Gastroesophageal sphincter (tissue), 4 donors: Measurements from ENCODE around the gene ARNT2. TPM values are rescaled to one million over a fixed set of nuclear protein-coding genes. Genes with fewer than 3 reads are reported as not detected.

Experiments used
- ATAC-seq: fragments of 150-250 bp; one replicate; pipeline ENCODE4 v1.9.1; 2016; ENCODE audit warnings: mild to moderate bottlenecking, moderate library complexity
- H3K27ac ChIP-seq, 4 donors: fragments of 200-600 bp; sonication (generic) in 3 of 4; 1 replicate in 3 of 4; 2 replicates in 1 of 4; pipeline ENCODE4 v1.5.1; 2016 to 2019
- H3K27me3 ChIP-seq: fragments of 200-600 bp; sonication (generic); one replicate; pipeline ENCODE4 v1.5.1; 2019
- H3K36me3 ChIP-seq, 2 donors: fragments of 200-600 bp; sonication (generic); one replicate each; pipeline ENCODE4 v1.5.1; 2019; ENCODE audit warnings: control low read depth in 1 of 2
- H3K4me1 ChIP-seq, 3 donors: fragments of 200-600 bp; sonication (generic); 1 replicate in 2 of 3; 2 replicates in 1 of 3; pipeline ENCODE4 v1.5.1; 2016 to 2019; ENCODE audit warnings: control low read depth in 2 of 3
- H3K4me3 ChIP-seq, 2 donors: fragments of 200-600 bp; sonication (generic); one replicate each; pipeline ENCODE4 v1.5.1; 2019; ENCODE audit warnings: mild to moderate bottlenecking in 1 of 2, moderate library complexity in 1 of 2
- H3K9me3 ChIP-seq, 3 donors: fragments of 200-600 bp; sonication (generic); one replicate each; pipeline ENCODE4 v1.5.1; 2017 to 2019; ENCODE audit warnings: control low read depth in 2 of 3
- EP300 ChIP-seq: sonication (generic); formaldehyde crosslinking; IDR thresholded peaks from one replicate; pipeline ENCODE4 v1.6.1; 2017; ENCODE audit warnings: antibody characterized with exemption, mild to moderate bottlenecking
- POLR2A ChIP-seq, 2 donors: fragments of 450-650 bp; IDR thresholded peaks; one replicate each; pipeline ENCODE4 v1.6.1; 2017; ENCODE audit warnings: antibody characterized with exemption in 2 of 2, mild to moderate bottlenecking in 2 of 2, moderate library complexity in 1 of 2
- POLR2AphosphoS5 ChIP-seq: sonication (generic); formaldehyde crosslinking; IDR thresholded peaks from one replicate; pipeline ENCODE4 v1.6.1; 2017; ENCODE audit warnings: antibody characterized with exemption
- WGBS, 2 donors: methylation state at CpG; one replicate each; pipeline ENCODE4 v1.1.5; 2018; ENCODE audit warnings: low coverage in 1 of 2; 5-methylcytosine and 5-hydroxymethylcytosine counted together
- total RNA-seq, 4 donors: library from RNA; depleted of rRNA; stranded (reverse); fragments of >200 nt; gene quantifications; one replicate each; pipeline ENCODE4 v1.1.0, GENCODE V29; 2016
- TF ChIP-seq, protein P1 (sequence below), 4 experiments: fragments of 200-600 bp in 2 of 4; fragments of 450-650 bp in 2 of 4; sonication (generic) in 1 of 4; IDR thresholded peaks; one replicate each; pipeline ENCODE4 v1.5.1; 2017 to 2019; ENCODE audit warnings: antibody characterized with exemption in 4 of 4, mild to moderate bottlenecking in 2 of 4, moderate library complexity in 2 of 4

ARNT2 gene
- total RNA-seq, 4 donors from 2014 or later, result 6.7 to 11.6 (median 9.4) TPM

DNA sequence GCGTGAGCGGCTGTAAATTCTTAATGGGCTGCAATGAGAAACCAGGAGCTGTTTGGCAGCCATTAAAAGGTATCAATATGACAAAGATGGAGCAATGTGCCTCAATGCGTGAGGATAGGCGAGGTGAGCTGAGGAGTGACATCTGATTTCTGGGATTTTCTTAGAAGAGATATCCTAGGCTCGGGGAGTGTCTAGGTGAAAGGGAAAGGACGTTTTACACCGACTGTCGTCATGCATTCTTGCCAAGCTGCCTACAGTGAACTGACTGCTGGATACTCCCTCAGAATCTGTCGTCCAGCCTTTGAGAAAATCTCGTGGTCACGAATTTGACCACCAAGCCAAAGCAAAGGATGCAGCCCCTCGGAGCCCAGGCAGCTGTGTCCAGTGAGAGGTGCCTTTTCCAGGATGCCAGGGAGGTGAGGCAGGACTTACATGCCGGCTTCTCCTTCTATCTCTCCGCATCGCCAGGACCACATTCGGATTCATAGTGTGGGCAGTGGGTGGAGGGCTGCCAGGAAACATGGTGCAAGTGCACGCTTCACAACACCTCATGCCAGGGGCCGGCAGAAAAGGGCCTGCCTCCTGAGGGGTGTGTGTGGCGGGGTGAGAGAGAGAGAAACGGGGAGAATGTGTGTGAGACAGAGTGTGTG, 210.7 kb downstream of the ARNT2 start:
- H3K27ac ChIP-seq, result no peak overlapping the region
- TF ChIP-seq POLR2AphosphoS5, result no peak
- TF ChIP-seq POLR2A (IDR thresholded peaks at IDR 0.05), result no peak
- TF ChIP-seq, protein P1, sequence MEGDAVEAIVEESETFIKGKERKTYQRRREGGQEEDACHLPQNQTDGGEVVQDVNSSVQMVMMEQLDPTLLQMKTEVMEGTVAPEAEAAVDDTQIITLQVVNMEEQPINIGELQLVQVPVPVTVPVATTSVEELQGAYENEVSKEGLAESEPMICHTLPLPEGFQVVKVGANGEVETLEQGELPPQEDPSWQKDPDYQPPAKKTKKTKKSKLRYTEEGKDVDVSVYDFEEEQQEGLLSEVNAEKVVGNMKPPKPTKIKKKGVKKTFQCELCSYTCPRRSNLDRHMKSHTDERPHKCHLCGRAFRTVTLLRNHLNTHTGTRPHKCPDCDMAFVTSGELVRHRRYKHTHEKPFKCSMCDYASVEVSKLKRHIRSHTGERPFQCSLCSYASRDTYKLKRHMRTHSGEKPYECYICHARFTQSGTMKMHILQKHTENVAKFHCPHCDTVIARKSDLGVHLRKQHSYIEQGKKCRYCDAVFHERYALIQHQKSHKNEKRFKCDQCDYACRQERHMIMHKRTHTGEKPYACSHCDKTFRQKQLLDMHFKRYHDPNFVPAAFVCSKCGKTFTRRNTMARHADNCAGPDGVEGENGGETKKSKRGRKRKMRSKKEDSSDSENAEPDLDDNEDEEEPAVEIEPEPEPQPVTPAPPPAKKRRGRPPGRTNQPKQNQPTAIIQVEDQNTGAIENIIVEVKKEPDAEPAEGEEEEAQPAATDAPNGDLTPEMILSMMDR (IDR thresholded peaks at IDR 0.05), result no peak
- TF ChIP-seq EP300, result no peak
- 88 to 91% methylated on average over 10 to 11 of the region's 20 CpGs for WGBS, 2 donors
- H3K27me3 ChIP-seq, result no peaks in the 10 kb centered on the region
- no peaks in the 10 kb centered on the region for H3K9me3 ChIP-seq
- H3K4me3 ChIP-seq, result no peak overlapping the region
- no peaks in the 10 kb centered on the region for H3K36me3 ChIP-seq
- no peak for ATAC-seq
- peaks cover 0 to 25% (median 10%) of the 10 kb centered on the region in 3 donors for H3K4me1 ChIP-seq

DNA sequence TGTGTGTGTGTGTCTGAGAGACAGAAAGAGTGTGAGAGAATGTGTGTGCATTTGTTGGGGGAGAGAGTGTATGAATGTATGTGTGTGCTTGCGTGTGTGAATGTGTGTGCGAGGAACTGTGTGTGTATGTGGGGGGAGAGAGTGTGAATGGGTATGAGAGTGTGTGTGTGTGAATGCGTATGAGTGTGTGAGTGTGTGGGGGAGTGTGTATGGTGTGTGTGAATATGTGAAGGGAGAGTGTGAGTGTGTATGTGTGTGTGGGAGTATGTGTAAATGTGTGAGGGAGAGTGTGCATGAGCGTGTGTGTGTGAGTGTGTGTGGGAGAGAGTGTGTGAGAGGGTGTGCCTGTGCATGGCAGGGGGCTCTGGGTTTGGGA, 211.2 kb downstream of the ARNT2 start:
- TF ChIP-seq POLR2AphosphoS5, result no peak
- TF ChIP-seq EP300, result no peak
- TF ChIP-seq, protein P1 (IDR thresholded peaks at IDR 0.05), result no peak
- TF ChIP-seq POLR2A (IDR thresholded peaks at IDR 0.05), result no peak
- no peak for ATAC-seq
- H3K4me3 ChIP-seq, result no peak overlapping the region
- H3K4me1 ChIP-seq, result peaks cover 0 to 25% (median 10%) of the 10 kb centered on the region in 3 donors
- H3K27ac ChIP-seq, result peak overlapping the region in 1 of 4 donors; percentile 33
- H3K36me3 ChIP-seq, result no peaks in the 10 kb centered on the region
- H3K9me3 ChIP-seq, result no peaks in the 10 kb centered on the region
- whole genome bisulfite sequencing, 2 donors, result 83 to 99% methylated on average over 4 of the region's 4 CpGs
- no peaks in the 10 kb centered on the region for H3K27me3 ChIP-seq

DNA sequence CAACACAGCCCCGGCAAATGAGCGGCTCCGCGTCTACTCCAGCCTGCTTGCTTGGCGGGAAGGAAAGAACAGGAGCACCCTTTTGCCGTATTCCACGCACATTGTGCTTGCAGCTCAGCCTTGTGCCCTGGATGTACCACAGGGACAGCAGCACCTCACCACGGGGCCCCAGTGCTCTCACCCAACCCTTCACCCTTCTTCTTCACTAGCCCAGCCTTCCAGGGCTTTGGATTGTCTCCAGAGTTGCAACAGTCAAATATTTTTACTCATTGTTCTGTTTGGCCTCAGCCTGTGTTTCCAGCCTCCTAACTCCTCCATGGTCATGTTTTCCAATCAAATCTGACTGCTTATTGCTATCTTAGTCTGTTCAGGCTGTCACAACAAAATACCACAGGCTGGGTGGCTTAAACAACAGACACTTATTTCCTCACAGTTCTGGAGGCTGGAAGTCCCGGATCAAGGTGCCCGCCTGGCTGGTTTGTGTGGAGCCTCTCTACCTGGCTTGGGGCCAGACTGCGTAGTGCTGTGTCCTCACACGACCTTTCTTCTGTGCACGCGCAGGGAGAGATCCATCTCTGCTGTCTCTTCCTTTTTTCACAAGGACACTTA, 211.7 kb downstream of the ARNT2 start:
- Histone ChIP-seq H3K9me3 (no peaks in the 10 kb centered on the region), H3K36me3 (no peaks in the 10 kb centered on the region), H3K4me3 (no peak overlapping the region), H3K27me3 (no peaks in the 10 kb centered on the region), H3K4me1 (peaks cover 0 to 25% (median 10%) of the 10 kb centered on the region in 3 donors), H3K27ac (peak overlapping the region in 3 of 4 donors; percentile 9 to 54 (median 33))
- WGBS, 2 donors, result 20 to 50% methylated on average over 7 to 13 of the region's 14 CpGs
- TF ChIP-seq, protein P1 (IDR thresholded peaks at IDR 0.05), result no peak
- TF ChIP-seq POLR2A (IDR thresholded peaks at IDR 0.05), result no peak
- TF ChIP-seq POLR2AphosphoS5, result no peak
- TF ChIP-seq EP300, result no peak
- ATAC-seq, result peak; percentile 53

DNA sequence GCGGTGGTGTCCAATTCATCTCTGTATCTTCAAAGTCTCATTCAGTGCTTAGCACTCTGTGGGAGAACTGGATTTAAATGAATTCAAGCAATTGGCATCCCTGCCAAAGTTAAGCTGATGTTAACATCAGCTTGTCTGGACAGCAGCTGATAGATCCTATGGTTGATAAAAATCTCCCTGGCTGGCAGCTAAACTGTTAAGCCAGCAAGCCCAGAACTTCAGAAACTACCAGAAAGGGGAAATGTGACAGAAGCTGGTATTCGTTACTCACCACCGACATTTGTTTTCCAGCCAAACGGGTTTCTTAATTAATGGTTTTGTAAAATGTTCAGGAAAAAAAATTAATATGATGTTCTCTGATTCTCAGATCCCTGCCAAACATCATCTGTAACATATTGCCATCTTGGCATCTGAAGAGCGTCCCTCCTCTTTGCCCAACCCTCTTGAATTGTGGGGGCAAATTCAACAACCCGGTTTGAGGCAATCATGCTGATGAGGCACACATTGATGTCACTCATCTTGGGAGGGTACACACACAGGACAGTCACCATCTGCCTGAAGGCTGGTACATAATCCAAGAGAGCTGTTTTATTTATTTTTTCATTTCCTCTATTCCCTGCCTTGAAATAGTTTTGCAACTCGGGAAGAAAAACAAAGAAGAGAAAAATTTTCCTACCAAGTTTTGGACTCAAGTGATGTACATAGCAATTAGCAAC, 214.7 kb downstream of the ARNT2 start:
- Histone ChIP-seq H3K9me3 (peaks cover 0 to 11% (median 0%) of the 10 kb centered on the region in 3 donors), H3K4me3 (no peak overlapping the region), H3K36me3 (no peaks in the 10 kb centered on the region), H3K27me3 (no peaks in the 10 kb centered on the region), H3K27ac (no peak overlapping the region), H3K4me1 (peaks cover 0 to 25% (median 10%) of the 10 kb centered on the region in 3 donors)
- no peak for TF ChIP-seq POLR2A (IDR thresholded peaks at IDR 0.05)
- TF ChIP-seq EP300, result no peak
- TF ChIP-seq POLR2AphosphoS5, result no peak
- TF ChIP-seq, protein P1 (IDR thresholded peaks at IDR 0.05), result no peak
- ATAC-seq, result no peak
- 59 to 62% methylated on average over 6 to 7 of the region's 7 CpGs for WGBS, 2 donors
